PC-3 (cell line): ENCODE data around the gene PKDCC.

Experiments used
- CTCF ChIP-seq: fragments of 300-600 bp; sonication (generic); conservative IDR thresholded peaks from 2 replicates; pipeline ENCODE4 v1.5.1; 2017; ENCODE audit warnings: antibody characterized with exemption, low read depth, mild to moderate bottlenecking, low read length
- EZH2 ChIP-seq: fragments of 300-600 bp; sonication (generic); IDR thresholded peaks from one replicate; pipeline ENCODE4 v1.6.1; 2017; ENCODE audit warnings: antibody characterized with exemption, mild to moderate bottlenecking, low read length; ENCODE audit not compliant: unreplicated experiment
- EZH2phosphoT487 ChIP-seq: fragments of 300-600 bp; sonication (generic); IDR thresholded peaks from 2 replicates; pipeline ENCODE4 v1.6.1; 2018; ENCODE audit warnings: mild to moderate bottlenecking, antibody characterized with exemption, low read length, borderline replicate concordance

- TF ChIP-seq EZH2 = no peak
- no peak for TF ChIP-seq CTCF
- no peak for TF ChIP-seq EZH2phosphoT487
These were observed 2.5 kb upstream of the PKDCC start for GRCh38 chr2:42045352-42045751.
